Glutamatergic neuron (in vitro differentiated cells): Measurements from ENCODE around the gene MFSD2B. TPM values are rescaled to one million over a fixed set of nuclear protein-coding genes. Genes with fewer than 3 reads are reported as not detected.
"Not testable (repeated sequence)": the region's sequence is repeated elsewhere in the genome, so short reads cannot be mapped to it uniquely, and the experiment has no call there.

ENCODE experiments used
- DNase-seq: peaks from one replicate; pipeline ENCODE4 v3.0.0; 2022
- H3K27ac Mint-ChIP-seq: one replicate; pipeline ENCODE4 v1.8.0; 2020; ENCODE audit warnings: mild to moderate bottlenecking, mixed read lengths, inconsistent platforms; ENCODE audit not compliant: unreplicated experiment
- H3K27me3 Mint-ChIP-seq: one replicate; pipeline ENCODE4 v1.8.0; 2020; ENCODE audit warnings: mild to moderate bottlenecking, moderate library complexity, mixed read lengths, inconsistent platforms; ENCODE audit not compliant: unreplicated experiment
- H3K36me3 Mint-ChIP-seq: one replicate; pipeline ENCODE4 v1.8.0; 2020; ENCODE audit warnings: mild to moderate bottlenecking, mixed read lengths, inconsistent platforms; ENCODE audit not compliant: unreplicated experiment
- H3K4me1 Mint-ChIP-seq: one replicate; pipeline ENCODE4 v1.8.0; 2020; ENCODE audit warnings: mild to moderate bottlenecking, low read depth, mixed read lengths, inconsistent platforms; ENCODE audit not compliant: unreplicated experiment
- H3K4me3 Mint-ChIP-seq: one replicate; pipeline ENCODE4 v1.8.0; 2020; ENCODE audit warnings: mild to moderate bottlenecking, mixed read lengths, inconsistent platforms; ENCODE audit not compliant: unreplicated experiment
- H3K9me3 Mint-ChIP-seq: one replicate; pipeline ENCODE4 v1.8.0; 2020; ENCODE audit warnings: mild to moderate bottlenecking, moderate library complexity, mixed read lengths, inconsistent platforms; ENCODE audit not compliant: unreplicated experiment
- CTCF ChIP-seq: fragments of 200-600 bp; sonication (generic); IDR thresholded peaks from one replicate; pipeline ENCODE4 v1.5.0; 2021; ENCODE audit not compliant: partially characterized antibody, unreplicated experiment
- total RNA-seq: library from RNA; stranded (reverse); fragmentation: NEBNext Ultra II Directional; extraction: Animal tissue kit (Norgen Biotek cat#: 25700); gene quantifications from one replicate; pipeline ENCODE4 v1.2.1, GENCODE V29; 2021; ENCODE audit not compliant: unreplicated experiment

Gene MFSD2B
- total RNA-seq, 1 donor from 2014 or later, result 0.29 TPM

GRCh38 chr2:24010477-24011249 lies 778 bp downstream of the MFSD2B start:
- no peak for TF ChIP-seq CTCF
- Mint-ChIP-seq H3K4me3 (no peak overlapping the region), H3K36me3 (no peaks in the 10 kb centered on the region), H3K27ac (no peak overlapping the region), H3K9me3 (peaks cover 8% of the 10 kb centered on the region), H3K4me1 (no peaks in the 10 kb centered on the region), H3K27me3 (peaks cover 14% of the 10 kb centered on the region)
- peak; percentile 28 for DNase-seq

- Mint-ChIP-seq H3K27ac (no peak overlapping the region), H3K27me3 (peaks cover 14% of the 10 kb centered on the region)
These were observed 1.6 kb downstream of the MFSD2B start for GRCh38 chr2:24011250-24012104.

GRCh38 chr2:24012521-24013188 lies 2.8 kb downstream of the MFSD2B start:
- Mint-ChIP-seq H3K9me3 (peaks cover 8% of the 10 kb centered on the region), H3K36me3 (no peaks in the 10 kb centered on the region), H3K4me3 (no peak overlapping the region), H3K27me3 (peaks cover 14% of the 10 kb centered on the region), H3K4me1 (no peaks in the 10 kb centered on the region), H3K27ac (no peak overlapping the region)
- DNase-seq, result no peak
- TF ChIP-seq CTCF, result no peak

More at GRCh38 chr2:24011250-24012104, 1.6 kb downstream of the MFSD2B start:
- peaks cover 8% of the 10 kb centered on the region for H3K9me3 Mint-ChIP-seq
- no peak for TF ChIP-seq CTCF
- no peaks in the 10 kb centered on the region for H3K4me1 Mint-ChIP-seq
- no peak for DNase-seq
- H3K36me3 Mint-ChIP-seq, result no peaks in the 10 kb centered on the region
- no peak overlapping the region for H3K4me3 Mint-ChIP-seq

- H3K27ac Mint-ChIP-seq, H3K4me3 Mint-ChIP-seq, H3K27me3 Mint-ChIP-seq, H3K4me1 Mint-ChIP-seq, DNase-seq, H3K36me3 Mint-ChIP-seq, H3K9me3 Mint-ChIP-seq: not testable (repeated sequence)
These were observed 5.0 kb downstream of the MFSD2B start for GRCh38 chr2:24014902-24015301.

- no peak for DNase-seq
- Mint-ChIP-seq H3K36me3 (no peaks in the 10 kb centered on the region), H3K4me3 (no peak overlapping the region), H3K9me3 (peaks cover 8% of the 10 kb centered on the region), H3K27me3 (peaks cover 5% of the 10 kb centered on the region), H3K27ac (no peak overlapping the region), H3K4me1 (no peaks in the 10 kb centered on the region)
- TF ChIP-seq CTCF, result no peak
These were observed 5.9 kb downstream of the MFSD2B start for GRCh38 chr2:24015562-24016375.
